T-helper 1 cell (primary cell): ENCODE measurements around the gene TRIP12.
A peak's percentile ranks its signal among the peaks of the same experiment; 100 is the strongest.
"Not testable (repeated sequence)": the region's sequence is repeated elsewhere in the genome, so short reads cannot be mapped to it uniquely, and the experiment has no call there.

Source experiments
- DNase-seq, 5 donors: peaks; one replicate each; pipeline ENCODE4 v3.0.0-alpha.2; 2012 to 2020

Gene TRIP12

GRCh38 chr2:229920011-229920641, 1.7 kb downstream of the TRIP12 start:
- peak in 4 of 5 donors; percentile 17 to 37 (median 31) for DNase-seq

DNA sequence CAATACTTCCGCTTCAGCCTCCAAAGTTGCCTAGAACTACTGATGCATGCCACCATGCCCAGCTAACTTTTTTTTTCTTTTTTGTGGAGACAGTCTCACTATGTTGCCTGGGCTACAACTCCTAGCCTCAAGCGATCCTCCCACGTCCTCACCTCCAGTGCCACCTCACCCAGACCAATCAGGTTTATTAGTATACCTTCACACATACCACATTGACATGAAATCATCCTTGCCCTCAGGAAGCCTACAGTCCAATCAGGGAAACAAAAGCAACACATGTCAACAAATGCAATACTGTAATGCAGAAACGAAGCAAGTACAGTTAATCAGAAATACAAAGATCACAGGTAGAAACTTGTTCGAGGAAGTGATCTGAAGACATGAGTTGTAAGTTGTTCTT, 4.0 kb downstream of the TRIP12 start:
- no peak for DNase-seq

- DNase-seq: no peak
Observed at GRCh38 chr2:229914171-229914570, 7.6 kb downstream of the TRIP12 start.

DNA sequence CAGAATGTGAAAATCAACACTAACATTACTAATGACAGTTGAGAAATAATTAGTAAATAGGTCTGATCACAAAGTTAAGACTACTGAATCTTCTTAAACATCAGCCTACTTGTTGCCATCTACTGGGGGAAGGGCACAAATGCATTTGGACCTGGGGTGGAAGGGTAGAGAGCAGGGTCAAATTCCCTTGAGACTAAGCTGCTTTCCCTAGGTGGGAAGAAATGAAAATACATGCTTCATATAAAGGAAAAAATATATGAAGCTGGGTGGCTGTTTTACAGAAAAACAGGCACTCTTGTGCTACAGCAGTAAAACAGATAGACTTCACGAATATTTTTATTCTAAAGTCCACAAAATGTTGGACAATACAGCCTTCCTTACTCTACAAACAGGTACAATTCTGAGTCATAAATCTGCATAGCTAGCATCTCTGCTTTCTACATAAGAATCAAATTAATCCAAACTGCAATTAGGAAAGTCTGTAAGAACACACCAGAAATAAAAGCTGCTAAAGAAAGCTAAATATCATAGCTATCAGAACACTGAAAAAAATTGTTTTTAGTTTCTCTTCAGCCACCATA, 10.9 kb downstream of the TRIP12 start:
- peak in 2 of 5 donors; percentile 11 to 32 for DNase-seq

DNA sequence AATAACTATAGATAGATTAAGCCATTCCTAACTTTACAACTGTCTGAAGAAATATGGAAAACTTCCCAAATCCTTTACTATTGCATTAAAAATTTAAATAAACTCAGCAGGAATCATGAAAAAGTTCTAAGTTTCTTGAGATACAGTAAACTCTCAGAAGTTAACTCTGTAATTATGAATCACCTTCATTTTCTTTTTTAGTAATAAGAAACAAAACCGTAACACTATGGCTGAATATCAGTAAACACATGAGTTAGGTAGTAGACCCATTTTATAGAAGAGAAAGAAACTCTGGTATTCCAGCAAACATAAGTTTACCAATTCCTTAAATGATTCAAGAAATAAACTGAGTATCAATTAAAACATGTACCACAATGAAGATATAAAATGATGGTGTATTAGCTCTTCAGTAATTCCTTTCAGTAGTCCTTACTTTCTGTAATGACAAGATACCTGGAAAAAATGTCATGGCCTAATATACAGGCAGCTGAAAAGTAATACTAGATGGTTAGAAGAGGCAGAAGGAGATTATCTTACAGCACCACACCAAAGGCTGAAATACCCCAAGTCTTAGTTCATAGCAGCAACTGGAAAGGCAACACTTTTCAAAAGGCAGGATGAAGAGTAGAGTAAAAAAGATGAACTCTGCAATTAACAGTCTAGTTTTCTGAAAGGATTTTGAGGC, 11.5 kb downstream of the TRIP12 start:
- DNase-seq: no peak

GRCh38 chr2:229909090-229909489, 12.7 kb downstream of the TRIP12 start:
- no peak for DNase-seq

- DNase-seq: no peak
Observed at GRCh38 chr2:229905601-229906000, 16.2 kb downstream of the TRIP12 start.

GRCh38 chr2:229903037-229903436, 18.8 kb downstream of the TRIP12 start:
- DNase-seq: no peak

- no peak for DNase-seq
Observed at GRCh38 chr2:229901819-229902218, 20.0 kb downstream of the TRIP12 start.

DNA sequence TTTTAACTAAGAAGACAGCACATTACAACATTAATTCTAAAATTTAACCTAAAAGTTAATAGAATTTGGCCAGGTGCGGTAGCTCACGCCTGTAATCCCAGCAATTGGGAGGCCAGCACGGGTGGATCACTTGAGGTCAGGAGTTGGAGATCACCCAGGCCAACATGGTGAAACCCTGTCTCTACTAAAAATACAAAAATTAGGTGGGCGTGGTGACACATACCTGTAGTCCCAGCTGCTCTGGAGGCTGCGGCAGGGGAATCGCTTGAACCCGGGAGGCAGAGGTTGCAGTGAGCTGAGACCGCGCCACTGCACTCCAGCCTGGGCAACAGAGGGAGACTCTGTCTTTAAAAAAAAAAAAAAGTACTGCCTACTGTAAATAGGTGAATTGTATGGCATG, 21.3 kb downstream of the TRIP12 start:
- not testable (repeated sequence) for DNase-seq

DNA sequence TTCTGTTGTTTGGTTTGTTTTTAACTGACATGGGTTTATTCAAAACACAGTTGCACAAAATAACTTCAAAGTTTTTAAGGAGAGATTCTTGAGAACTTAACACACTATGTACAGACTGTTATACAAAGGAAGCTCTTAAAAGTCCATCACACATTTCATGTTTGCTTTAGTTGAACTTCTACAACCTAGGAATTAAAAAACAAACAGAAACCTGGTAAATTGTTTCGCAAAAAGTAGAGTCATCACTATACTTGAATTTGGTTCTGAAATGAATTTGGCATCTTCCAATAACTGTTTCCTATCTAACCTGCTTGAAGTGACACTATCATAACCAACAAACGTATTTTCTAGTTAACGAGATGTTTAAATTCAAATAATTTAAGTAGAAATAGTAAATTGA, 21.8 kb downstream of the TRIP12 start:
- DNase-seq: peak in 1 of 5 donors; percentile 51

DNA sequence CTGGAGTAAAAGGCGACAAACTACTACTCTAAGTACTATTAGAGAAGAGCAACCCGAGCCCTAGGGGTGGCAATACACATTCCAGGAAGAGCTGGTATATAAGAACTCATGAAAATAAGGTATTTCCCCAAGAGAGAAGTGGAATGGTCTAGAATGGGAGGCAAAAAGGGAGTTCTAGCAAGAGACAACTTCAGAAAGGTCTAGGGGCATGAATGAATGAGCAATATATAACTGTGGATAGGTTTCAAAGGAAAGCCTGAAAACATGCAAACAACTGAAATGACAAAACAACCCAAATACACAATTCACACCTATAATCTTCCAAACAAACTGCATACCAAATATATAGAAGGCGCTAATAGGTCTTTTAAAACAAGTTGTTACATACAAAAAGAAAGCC, 22.2 kb downstream of the TRIP12 start:
- DNase-seq: no peak

- DNase-seq: no peak
Observed at GRCh38 chr2:229896857-229897256, 25.0 kb downstream of the TRIP12 start.

- DNase-seq: no peak
Observed at GRCh38 chr2:229889023-229889422, 32.8 kb downstream of the TRIP12 start.

GRCh38 chr2:229888031-229888430, 33.8 kb downstream of the TRIP12 start:
- DNase-seq: no peak

GRCh38 chr2:229887441-229887840, 34.4 kb downstream of the TRIP12 start:
- no peak for DNase-seq

- DNase-seq: peak in 1 of 5 donors; percentile 19
Observed at GRCh38 chr2:229884775-229885699, 36.8 kb downstream of the TRIP12 start.

- DNase-seq: no peak
Observed at GRCh38 chr2:229882583-229882982, 39.2 kb downstream of the TRIP12 start.

DNA sequence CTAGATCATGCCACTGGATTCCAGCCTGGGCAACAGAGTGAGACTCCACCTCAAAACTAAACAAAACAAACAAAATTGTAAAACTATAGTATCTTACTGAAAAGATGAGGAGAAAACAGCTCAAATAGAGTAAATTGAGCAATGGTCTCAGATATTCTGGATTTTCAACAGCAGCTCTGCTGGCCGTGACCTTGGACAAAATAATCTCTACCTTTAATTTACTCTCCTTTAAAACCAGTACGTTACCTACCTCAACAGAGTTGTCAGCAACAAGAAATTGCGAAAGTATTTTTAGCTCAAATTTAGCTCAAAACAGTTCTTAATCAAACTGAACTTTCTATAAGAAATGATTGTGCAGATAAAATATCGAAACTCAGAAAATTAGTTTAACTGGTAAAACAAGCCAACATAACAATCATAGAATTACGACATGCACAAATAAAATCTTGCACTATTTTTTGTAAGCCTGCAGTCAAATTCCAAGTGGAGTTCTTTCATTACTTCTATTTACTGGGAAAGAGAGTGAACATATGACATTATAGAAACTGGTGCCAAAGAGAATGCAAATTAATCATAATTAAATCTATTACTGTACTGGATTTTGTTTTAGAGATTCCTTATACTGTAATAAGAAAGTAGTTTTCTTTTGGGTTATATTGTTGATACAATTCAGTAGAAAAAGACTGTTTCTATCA, 40.8 kb downstream of the TRIP12 start:
- no peak for DNase-seq

GRCh38 chr2:229879191-229879950, 42.4 kb downstream of the TRIP12 start:
- no peak for DNase-seq

DNA sequence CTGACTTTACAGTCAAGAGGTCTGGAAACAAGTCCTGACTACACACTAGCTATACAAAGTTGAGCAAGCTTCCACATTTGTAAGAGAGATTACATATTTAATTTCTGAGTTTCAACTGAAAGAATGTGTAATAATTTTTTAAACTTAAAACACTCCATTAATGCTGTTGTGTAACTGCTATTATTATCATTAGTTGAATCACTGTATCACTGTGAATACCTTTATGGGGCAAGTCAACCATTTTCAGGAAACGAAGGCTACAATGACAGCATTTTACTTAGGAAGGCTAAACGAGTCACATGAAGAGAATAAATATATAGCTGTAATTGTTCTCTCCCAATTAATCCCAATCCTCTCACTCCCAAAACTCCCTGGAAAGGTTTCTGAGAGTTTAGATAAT, 46.3 kb downstream of the TRIP12 start:
- DNase-seq: no peak

DNA sequence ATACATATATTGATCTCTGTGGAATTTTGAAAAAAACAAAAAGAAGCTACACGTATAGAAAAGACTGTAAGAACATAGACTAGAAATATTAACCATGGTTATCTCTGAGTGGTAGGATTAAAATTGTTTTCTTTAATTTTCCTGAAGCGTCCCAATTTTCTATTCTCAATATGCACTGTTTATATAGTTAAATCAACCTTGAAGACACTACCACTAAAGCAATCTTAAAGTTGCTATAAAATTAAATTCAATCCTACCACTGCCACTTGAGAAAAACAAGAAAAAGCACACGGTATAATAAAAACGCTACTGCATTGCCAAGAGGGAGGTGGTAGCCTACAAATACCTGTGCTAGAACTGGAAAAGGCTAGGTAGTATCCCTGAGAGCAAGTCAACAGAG, 47.2 kb downstream of the TRIP12 start:
- DNase-seq: no peak
